Fibroblast of lung (primary cell): ENCODE measurements around the gene CTSW. TPM values are rescaled to one million over a fixed set of nuclear protein-coding genes. Genes with fewer than 3 reads are reported as not detected.

Source experiments
- DNase-seq, 2 donors: peaks; one replicate each; pipeline versions ENCODE4 v3.0.0 to v3.0.0-alpha.2; 2010; ENCODE audit warnings: low read depth in 2 of 2
- H2AFZ ChIP-seq: 2 replicates; pipeline ENCODE4 v1.5.1; 2012; ENCODE audit warnings: low read length, control low read depth, inconsistent platforms
- H3K27ac ChIP-seq: 2 replicates; pipeline ENCODE4 v1.5.1; 2011; ENCODE audit warnings: low read length, control low read depth; ENCODE audit not compliant: insufficient read depth
- H3K27me3 ChIP-seq: 2 replicates; pipeline ENCODE4 v1.5.1; 2011; ENCODE audit warnings: mild to moderate bottlenecking, low read length; ENCODE audit not compliant: control insufficient read depth, insufficient read depth
- H3K36me3 ChIP-seq: 2 replicates; pipeline ENCODE4 v1.5.1; 2011; ENCODE audit warnings: low read length; ENCODE audit not compliant: control insufficient read depth, insufficient read depth
- H3K4me1 ChIP-seq: 2 replicates; pipeline ENCODE4 v1.5.1; 2011; ENCODE audit warnings: low read length; ENCODE audit not compliant: control insufficient read depth, insufficient read depth; ENCODE audit errors: extremely low read depth
- H3K4me2 ChIP-seq: 2 replicates; pipeline ENCODE4 v1.5.1; 2011; ENCODE audit warnings: low read length, control low read depth; ENCODE audit not compliant: insufficient read depth; ENCODE audit errors: extremely low read depth
- H3K4me3 ChIP-seq, 4 experiments: fragments of 200-600 bp in 1 of 4; sonication (generic) in 1 of 4; replicated peaks in 1 of 4; 2 replicates each; pipeline ENCODE4 v1.5.1; 2011 to 2016; ENCODE audit warnings: low read length in 4 of 4, low read depth in 3 of 4, mild to moderate bottlenecking in 3 of 4, control low read depth in 2 of 4, inconsistent platforms in 1 of 4, mixed read lengths in 1 of 4; ENCODE audit not compliant: insufficient read depth in 1 of 4; ENCODE audit errors: control extremely low read depth in 1 of 4
- H3K79me2 ChIP-seq: 2 replicates; pipeline ENCODE4 v1.5.1; 2012; ENCODE audit warnings: mild to moderate bottlenecking, low read length, inconsistent platforms; ENCODE audit not compliant: control insufficient read depth, insufficient read depth
- H3K9ac ChIP-seq: 2 replicates; pipeline ENCODE4 v1.5.1; 2011; ENCODE audit warnings: mild to moderate bottlenecking, low read length, control low read depth; ENCODE audit not compliant: insufficient read depth
- H3K9me3 ChIP-seq: 2 replicates; pipeline ENCODE4 v1.5.1; 2012; ENCODE audit warnings: low read depth, low read length; ENCODE audit not compliant: control insufficient read depth, insufficient read depth
- H4K20me1 ChIP-seq: 2 replicates; pipeline ENCODE4 v1.5.1; 2011; ENCODE audit warnings: low read length; ENCODE audit not compliant: control insufficient read depth, insufficient read depth; ENCODE audit errors: extremely low read depth
- CTCF ChIP-seq, 2 donors: IDR thresholded peaks in 1 of 2; conservative IDR thresholded peaks in 1 of 2; 1 replicate in 1 of 2; 2 replicates in 1 of 2; pipeline ENCODE4 v1.5.1; 2011 to 2012; ENCODE audit warnings: low read length in 2 of 2, control low read depth in 1 of 2, inconsistent platforms in 1 of 2, low read depth in 1 of 2, mild to moderate bottlenecking in 1 of 2
- EZH2 ChIP-seq: IDR thresholded peaks from 2 replicates; pipeline ENCODE4 v1.5.1; 2012; ENCODE audit warnings: low read length, control low read depth, mild to moderate bottlenecking; ENCODE audit errors: missing control alignments
- polyA plus RNA-seq, 2 donors: library from polyadenylated mRNA; depleted of rRNA in 1 of 2; stranded (reverse) in 1 of 2; unstranded in 1 of 2; fragments of >200 nt; gene quantifications; 2 replicates each; pipeline ENCODE4 v1.2.1, GENCODE V29; 2011 to 2012; ENCODE audit warnings: missing spikeins in 1 of 2
- total RNA-seq: library from RNA; depleted of rRNA; stranded (reverse); fragments of >200 nt; gene quantifications from 2 replicates; pipeline ENCODE4 v1.2.1, GENCODE V29; 2014

CTSW gene
- total and polyA plus RNA-seq, 2 donors (not counting 1 experiment from before 2014, with no cell fraction given), result not detected

- Histone ChIP-seq H3K27ac (peak overlapping the region; percentile 42), H3K9ac (peak overlapping the region; percentile 26), H3K4me1 (peaks cover 28% of the 10 kb centered on the region), H2AFZ (no peak overlapping the region), H3K4me3 (peak overlapping the region in 2 of 4 experiments; percentile 22 to 23), H3K27me3 (no peaks in the 10 kb centered on the region), H3K36me3 (peaks cover 26% of the 10 kb centered on the region), H3K79me2 (peaks cover 84% of the 10 kb centered on the region), H4K20me1 (no peaks in the 10 kb centered on the region), H3K4me2 (peak overlapping the region; percentile 70), H3K9me3 (no peaks in the 10 kb centered on the region)
- TF ChIP-seq CTCF (conservative IDR thresholded peaks at IDR 0.05 in 1 of 2, IDR thresholded peaks at IDR 0.05 in 1 of 2; ENCODE audit: low read depth in 1 of 2, low read length in 2 of 2), result no peak
- no peak for TF ChIP-seq EZH2
- DNase-seq, result no peak
Measured at GRCh38 chr11:65894034-65894591, 14.5 kb downstream of the CTSW start.

- peak overlapping the region in 1 of 4 experiments; percentile 82 for H3K4me3 ChIP-seq
- no peak for DNase-seq
Measured at GRCh38 chr11:65895482-65895981, 15.9 kb downstream of the CTSW start.

More at GRCh38 chr11:65895482-65895981, 15.9 kb downstream of the CTSW start:
- H3K79me2 ChIP-seq, result peaks cover 93% of the 10 kb centered on the region
- H2AFZ ChIP-seq, result no peak overlapping the region
- H3K4me2 ChIP-seq, result peak overlapping the region; percentile 48
- no peak overlapping the region for H3K9ac ChIP-seq
- peaks cover 26% of the 10 kb centered on the region for H3K36me3 ChIP-seq
- H3K9me3 ChIP-seq, result no peaks in the 10 kb centered on the region
- no peaks in the 10 kb centered on the region for H4K20me1 ChIP-seq
- peak overlapping the region; percentile 100 for H3K27ac ChIP-seq
- no peaks in the 10 kb centered on the region for H3K27me3 ChIP-seq
- TF ChIP-seq CTCF (conservative IDR thresholded peaks at IDR 0.05 in 1 of 2, IDR thresholded peaks at IDR 0.05 in 1 of 2; ENCODE audit: low read depth in 1 of 2, low read length in 2 of 2) (no peak), EZH2 (no peak)
- H3K4me1 ChIP-seq, result peaks cover 21% of the 10 kb centered on the region
